Panc1 (cell line): ENCODE data around the gene CDRT15.

Source experiments
- CTCF ChIP-seq: fragments of 450-650 bp; IDR thresholded peaks from 2 replicates; pipeline ENCODE4 v1.5.1; 2017; ENCODE audit warnings: mild to moderate bottlenecking
- POLR2AphosphoS5 ChIP-seq: IDR thresholded peaks from 2 replicates; pipeline ENCODE4 v1.6.1; 2012; ENCODE audit warnings: mild to moderate bottlenecking, low read depth, low read length, moderate library complexity
- TCF7L2 ChIP-seq: IDR thresholded peaks from 2 replicates; pipeline ENCODE4 v1.6.1; 2011; ENCODE audit warnings: mild to moderate bottlenecking, low read depth, low read length, inconsistent platforms
- TF ChIP-seq, protein P1 (sequence below), 2 experiments: IDR thresholded peaks; 2 replicates each; pipeline ENCODE4 v1.6.1; 2011 to 2012; ENCODE audit warnings: low read depth in 2 of 2, control low read depth in 1 of 2, low read length in 1 of 2, mild to moderate bottlenecking in 1 of 2, moderate library complexity in 1 of 2; ENCODE audit not compliant: insufficient read depth in 1 of 2

GRCh38 chr17:14282726-14283125, 46.1 kb upstream of the CDRT15 start:
- TF ChIP-seq CTCF: no peak
- no peak for TF ChIP-seq POLR2AphosphoS5
- TF ChIP-seq, protein P1, sequence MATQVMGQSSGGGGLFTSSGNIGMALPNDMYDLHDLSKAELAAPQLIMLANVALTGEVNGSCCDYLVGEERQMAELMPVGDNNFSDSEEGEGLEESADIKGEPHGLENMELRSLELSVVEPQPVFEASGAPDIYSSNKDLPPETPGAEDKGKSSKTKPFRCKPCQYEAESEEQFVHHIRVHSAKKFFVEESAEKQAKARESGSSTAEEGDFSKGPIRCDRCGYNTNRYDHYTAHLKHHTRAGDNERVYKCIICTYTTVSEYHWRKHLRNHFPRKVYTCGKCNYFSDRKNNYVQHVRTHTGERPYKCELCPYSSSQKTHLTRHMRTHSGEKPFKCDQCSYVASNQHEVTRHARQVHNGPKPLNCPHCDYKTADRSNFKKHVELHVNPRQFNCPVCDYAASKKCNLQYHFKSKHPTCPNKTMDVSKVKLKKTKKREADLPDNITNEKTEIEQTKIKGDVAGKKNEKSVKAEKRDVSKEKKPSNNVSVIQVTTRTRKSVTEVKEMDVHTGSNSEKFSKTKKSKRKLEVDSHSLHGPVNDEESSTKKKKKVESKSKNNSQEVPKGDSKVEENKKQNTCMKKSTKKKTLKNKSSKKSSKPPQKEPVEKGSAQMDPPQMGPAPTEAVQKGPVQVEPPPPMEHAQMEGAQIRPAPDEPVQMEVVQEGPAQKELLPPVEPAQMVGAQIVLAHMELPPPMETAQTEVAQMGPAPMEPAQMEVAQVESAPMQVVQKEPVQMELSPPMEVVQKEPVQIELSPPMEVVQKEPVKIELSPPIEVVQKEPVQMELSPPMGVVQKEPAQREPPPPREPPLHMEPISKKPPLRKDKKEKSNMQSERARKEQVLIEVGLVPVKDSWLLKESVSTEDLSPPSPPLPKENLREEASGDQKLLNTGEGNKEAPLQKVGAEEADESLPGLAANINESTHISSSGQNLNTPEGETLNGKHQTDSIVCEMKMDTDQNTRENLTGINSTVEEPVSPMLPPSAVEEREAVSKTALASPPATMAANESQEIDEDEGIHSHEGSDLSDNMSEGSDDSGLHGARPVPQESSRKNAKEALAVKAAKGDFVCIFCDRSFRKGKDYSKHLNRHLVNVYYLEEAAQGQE (IDR thresholded peaks at IDR 0.05; ENCODE audit: insufficient read depth in 1 of 2, low read depth in 2 of 2, low read length in 1 of 2): no peak
- no peak for TF ChIP-seq TCF7L2
